H1 (cell line): ENCODE data around the gene NXNL2. TPM values are rescaled to one million over a fixed set of nuclear protein-coding genes. Genes with fewer than 3 reads are reported as not detected.

ENCODE experiments used
- CBX8 ChIP-seq: fragments of 300-800, 300-1000 bp; sonication (generic); IDR thresholded peaks from 2 replicates; pipeline ENCODE4 v1.7.1; 2016; ENCODE audit warnings: low read depth, low read length, borderline replicate concordance
- CEBPB ChIP-seq: IDR thresholded peaks from 2 replicates; pipeline ENCODE4 v1.6.1; 2012; ENCODE audit warnings: low read depth, low read length
- CREB1 ChIP-seq: IDR thresholded peaks from 2 replicates; pipeline ENCODE4 v1.6.1; 2012; ENCODE audit warnings: inconsistent platforms
- E2F6 ChIP-seq: IDR thresholded peaks from 2 replicates; pipeline ENCODE4 v1.6.1; 2012; ENCODE audit warnings: inconsistent platforms
- RXRA ChIP-seq: IDR thresholded peaks from 2 replicates; pipeline ENCODE4 v1.6.1; 2011; ENCODE audit warnings: low read depth, mild to moderate bottlenecking, low read length, moderate library complexity; ENCODE audit not compliant: insufficient read depth
- TAF7 ChIP-seq: optimal IDR thresholded peaks from 2 replicates; pipeline ENCODE3; 2011; ENCODE audit warnings: low read depth, mild to moderate bottlenecking, inconsistent platforms, low read length, moderate library complexity, borderline replicate concordance
- YY1 ChIP-seq: IDR thresholded peaks from 2 replicates; pipeline ENCODE4 v1.6.1; 2011; ENCODE audit warnings: low read depth, mild to moderate bottlenecking, low read length
- polyA plus RNA-seq, 7 experiments: library from polyadenylated mRNA; depleted of rRNA in 3 of 7; stranded (reverse) in 5 of 7; unstranded in 2 of 7; fragments of >200 nt in 5 of 7; fragments of 200-250 nt in 2 of 7; gene quantifications; 1 replicate in 5 of 7; 2 replicates in 1 of 7; 4 replicates in 1 of 7; pipeline versions ENCODE4 v1.2.1 to v1.2.3, GENCODE V29; 2011 to 2013; ENCODE audit warnings: missing spikeins in 2 of 7, mixed read lengths in 2 of 7
- total RNA-seq: library from RNA; stranded (reverse); fragmentation: NEBNext Ultra II Directional; extraction: Animal tissue kit (Norgen Biotek cat#: 25700); gene quantifications from 2 replicates; pipeline ENCODE4 v1.2.1, GENCODE V29; 2021
- TF ChIP-seq, protein P1 (sequence below): IDR thresholded peaks from 2 replicates; pipeline ENCODE4 v1.6.1; 2012; ENCODE audit warnings: inconsistent platforms

Gene NXNL2
- total and polyA plus RNA-seq, 2 of the 8 experiments (the other 6 are each of a cell fraction or from before 2014, with no cell fraction given), result 1.9 to 2.6 TPM

GRCh38 chr9:88590558-88591146 lies 55.7 kb downstream of the NXNL2 start (continued):
- TF ChIP-seq CEBPB (peak; percentile 97), CREB1 (peak; percentile 62), RXRA (no peak), CBX8 (no peak), E2F6 (peak; percentile 75), YY1 (peak; percentile 75), TAF7 (no peak)
- TF ChIP-seq, protein P1, sequence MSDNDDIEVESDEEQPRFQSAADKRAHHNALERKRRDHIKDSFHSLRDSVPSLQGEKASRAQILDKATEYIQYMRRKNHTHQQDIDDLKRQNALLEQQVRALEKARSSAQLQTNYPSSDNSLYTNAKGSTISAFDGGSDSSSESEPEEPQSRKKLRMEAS, result peak; percentile 49; the same call in 1 of the 2 replicates
